ENCODE results near the gene GDF10.

GDF10 gene

GRCh38 chr10:47321521-47322195 lies 21.7 kb downstream of the GDF10 start:
- Histone ChIP-seq H3K36me3 (ENCODE audit: insufficient read depth, low read length) (no peaks in the 10 kb centered on the region), H3K4me2 (ENCODE audit: low read depth, low read length, poor library complexity, severe bottlenecking) (no peak overlapping the region), H3K9me3 (ENCODE audit: insufficient read depth, low read depth, low read length) (no peaks in the 10 kb centered on the region), H4K20me1 (ENCODE audit: insufficient read depth, low read length, poor library complexity, severe bottlenecking) (no peaks in the 10 kb centered on the region), H3F3A (ENCODE audit: low read depth) (no peaks in the 10 kb centered on the region), H3K9me2 (replicated peaks; ENCODE audit: low read depth, low read length) (no peaks in the 10 kb centered on the region), H3K27me3 (ENCODE audit: insufficient read depth, low read length, poor library complexity, severe bottlenecking) (no peaks in the 10 kb centered on the region), H3K9ac (ENCODE audit: low read depth, low read length, poor library complexity, severe bottlenecking) (no peak overlapping the region), H2AFZ (ENCODE audit: low read length) (no peak overlapping the region), H3K4me3 (ENCODE audit: low read length, poor library complexity, severe bottlenecking) (no peak overlapping the region), H3K79me2 (ENCODE audit: insufficient read depth, low read length) (no peaks in the 10 kb centered on the region), H3K4me1 (ENCODE audit: insufficient read depth, low read length, poor library complexity, severe bottlenecking) (no peaks in the 10 kb centered on the region)
- TF ChIP-seq EZH2phosphoT487 (IDR thresholded peaks at IDR 0.05; ENCODE audit: borderline replicate concordance) (no peak), CTCF (conservative IDR thresholded peaks at IDR 0.05; ENCODE audit: low read length) (no peak)

- no peaks in the 10 kb centered on the region for H3K4me1 ChIP-seq (ENCODE audit: insufficient read depth, low read length, poor library complexity, severe bottlenecking)
- no peaks in the 10 kb centered on the region for H4K20me1 ChIP-seq (ENCODE audit: insufficient read depth, low read length, poor library complexity, severe bottlenecking)
- no peaks in the 10 kb centered on the region for H3K9me3 ChIP-seq (ENCODE audit: insufficient read depth, low read depth, low read length)
- no peak within 1 kb of the TSS for H3K4me3 ChIP-seq (ENCODE audit: low read length, poor library complexity, severe bottlenecking)
- no peaks in the 10 kb centered on the region for H3F3A ChIP-seq (ENCODE audit: low read depth)
- no peaks in the 10 kb centered on the region for H3K79me2 ChIP-seq (ENCODE audit: insufficient read depth, low read length)
- H3K36me3 ChIP-seq (ENCODE audit: insufficient read depth, low read length): no peaks in the 10 kb centered on the region
- no peak within 1 kb of the TSS for H2AFZ ChIP-seq (ENCODE audit: low read length)
- H3K9ac ChIP-seq (ENCODE audit: low read depth, low read length, poor library complexity, severe bottlenecking): no peak within 1 kb of the TSS
- H3K4me2 ChIP-seq (ENCODE audit: low read depth, low read length, poor library complexity, severe bottlenecking): no peak within 1 kb of the TSS
- no peak for TF ChIP-seq EZH2phosphoT487 (IDR thresholded peaks at IDR 0.05; ENCODE audit: borderline replicate concordance)
- no peak for TF ChIP-seq CTCF (conservative IDR thresholded peaks at IDR 0.05; ENCODE audit: low read length)
- H3K9me2 ChIP-seq (replicated peaks; ENCODE audit: low read depth, low read length): no peaks in the 10 kb centered on the region
- H3K27me3 ChIP-seq (ENCODE audit: insufficient read depth, low read length, poor library complexity, severe bottlenecking): no peaks in the 10 kb centered on the region
These were observed 22.5 kb downstream of the GDF10 start, which contains the start of gene GDF2 for GRCh38 chr10:47322300-47323061. TSS of gene GDF2 (plus strand) at chr10:47322454. CDS start at chr10:47322669, 215 bp downstream.

GRCh38 chr10:47323087-47323486 lies 23.1 kb downstream of the GDF10 start:
- no peak overlapping the region for H3K4me2 ChIP-seq (ENCODE audit: low read depth, low read length, poor library complexity, severe bottlenecking)
- H3K9me2 ChIP-seq (replicated peaks; ENCODE audit: low read depth, low read length): no peaks in the 10 kb centered on the region
- H3K9me3 ChIP-seq (ENCODE audit: insufficient read depth, low read depth, low read length): no peaks in the 10 kb centered on the region
- H3K27me3 ChIP-seq (ENCODE audit: insufficient read depth, low read length, poor library complexity, severe bottlenecking): no peaks in the 10 kb centered on the region
- TF ChIP-seq EZH2phosphoT487 (IDR thresholded peaks at IDR 0.05; ENCODE audit: borderline replicate concordance) (no peak), CTCF (conservative IDR thresholded peaks at IDR 0.05; ENCODE audit: low read length) (no peak)
- H3F3A ChIP-seq (ENCODE audit: low read depth): no peaks in the 10 kb centered on the region
- no peak overlapping the region for H3K9ac ChIP-seq (ENCODE audit: low read depth, low read length, poor library complexity, severe bottlenecking)
- no peaks in the 10 kb centered on the region for H4K20me1 ChIP-seq (ENCODE audit: insufficient read depth, low read length, poor library complexity, severe bottlenecking)
- H3K4me1 ChIP-seq (ENCODE audit: insufficient read depth, low read length, poor library complexity, severe bottlenecking): no peaks in the 10 kb centered on the region
- no peaks in the 10 kb centered on the region for H3K79me2 ChIP-seq (ENCODE audit: insufficient read depth, low read length)
- no peak overlapping the region for H3K4me3 ChIP-seq (ENCODE audit: low read length, poor library complexity, severe bottlenecking)
- H3K36me3 ChIP-seq (ENCODE audit: insufficient read depth, low read length): no peaks in the 10 kb centered on the region
- H2AFZ ChIP-seq (ENCODE audit: low read length): no peak overlapping the region
